HG03095 (cell line): ENCODE data around the gene ASB18.

Experiments used
- ATAC-seq: cut with Tn5 transposase; IDR thresholded peaks from one replicate; pipeline ENCODE4 v1.9.1; 2021; ENCODE audit warnings: moderate library complexity; ENCODE audit not compliant: unreplicated experiment

The ASB18 gene

GRCh38 chr2:236164925-236165841 is 99.0 kb downstream of the ASB18 start:
- ATAC-seq = no peak

GRCh38 chr2:236164201-236164924 is 99.8 kb downstream of the ASB18 start:
- no peak for ATAC-seq

- no peak for ATAC-seq
These were observed 100.6 kb downstream of the ASB18 start for GRCh38 chr2:236163471-236164200.

- ATAC-seq = no peak
These were observed 101.2 kb downstream of the ASB18 start for GRCh38 chr2:236162882-236163470.

GRCh38 chr2:236162031-236162845 is 102.0 kb downstream of the ASB18 start:
- ATAC-seq = no peak

GRCh38 chr2:236161531-236161930 is 102.7 kb downstream of the ASB18 start:
- ATAC-seq = no peak

GRCh38 chr2:236161082-236161462 is 103.1 kb downstream of the ASB18 start:
- ATAC-seq = no peak

- no peak for ATAC-seq
These were observed 103.7 kb downstream of the ASB18 start for GRCh38 chr2:236160366-236161081.

- no peak for ATAC-seq
These were observed 104.4 kb downstream of the ASB18 start for GRCh38 chr2:236159778-236160170.

GRCh38 chr2:236158969-236159777 is 105.0 kb downstream of the ASB18 start:
- no peak for ATAC-seq

- ATAC-seq = no peak
These were observed 106.2 kb downstream of the ASB18 start for GRCh38 chr2:236157815-236158498.

- no peak for ATAC-seq
These were observed 106.8 kb downstream of the ASB18 start for GRCh38 chr2:236157366-236157765.

- no peak for ATAC-seq
These were observed 107.4 kb downstream of the ASB18 start for GRCh38 chr2:236156860-236157194.

- no peak for ATAC-seq
These were observed 107.9 kb downstream of the ASB18 start for GRCh38 chr2:236156095-236156859.

- no peak for ATAC-seq
These were observed 108.8 kb downstream of the ASB18 start for GRCh38 chr2:236155406-236155805.

- no peak for ATAC-seq
These were observed 117.8 kb downstream of the ASB18 start for GRCh38 chr2:236146436-236146835.

- ATAC-seq = no peak
These were observed 120.4 kb downstream of the ASB18 start for GRCh38 chr2:236143811-236144210.
